Measurements from ENCODE around the gene TMEM143. TPM values are rescaled to one million over a fixed set of nuclear protein-coding genes. Genes with fewer than 3 reads are reported as not detected.
A peak's percentile ranks its signal among the peaks of the same experiment; 100 is the strongest.

TMEM143 gene
- 11.9 TPM for total RNA-seq (ENCODE audit: unreplicated experiment)
- long read RNA-seq, partial matches to known transcripts: 0 of 4 reads
- long read RNA-seq, other reads (novel, unspliced or antisense): 2 of 4 reads

DNA sequence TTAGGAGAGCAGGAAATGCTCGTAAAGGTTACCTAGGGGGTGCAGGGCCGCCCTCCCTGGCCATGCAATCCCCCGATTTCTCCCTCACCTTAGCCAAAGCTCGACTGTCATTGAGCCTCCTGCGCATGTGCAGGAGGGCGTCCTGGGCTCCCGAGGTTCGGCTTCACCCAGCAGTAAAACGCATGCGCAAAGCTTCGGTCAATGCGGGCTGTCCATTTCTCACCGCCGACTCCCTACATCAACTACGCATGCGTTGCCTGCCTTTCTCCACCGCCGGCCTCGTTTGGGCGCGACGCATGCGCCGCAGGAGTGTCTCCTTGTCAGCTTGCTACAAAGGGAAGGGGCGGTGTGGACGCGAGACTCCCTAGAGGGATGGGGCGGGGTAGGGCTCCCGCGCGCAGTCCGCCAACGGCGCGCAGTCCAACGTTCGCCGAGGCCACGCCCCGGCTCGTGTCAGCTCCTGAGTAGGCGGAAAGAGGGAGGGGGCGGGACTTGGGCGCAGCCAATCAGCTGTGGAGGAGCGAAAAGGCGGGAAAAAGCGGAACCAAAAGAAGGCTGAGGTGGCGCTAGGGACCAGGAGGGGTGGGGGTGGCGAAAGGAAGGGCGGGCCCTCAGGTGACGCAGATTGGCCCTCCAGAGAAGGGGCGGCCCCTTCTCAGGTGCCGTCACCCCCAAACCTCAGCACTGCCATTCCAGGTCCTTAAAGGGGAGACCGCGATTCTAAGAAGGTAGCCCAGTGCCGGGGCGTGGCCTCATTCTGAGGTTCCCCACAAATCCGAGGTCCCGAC lies at the start of gene TMEM143, which contains the start of gene SYNGR4:
Gene TMEM143 (minus strand): TSS at position 131 of the 788 bp plus-strand sequence. CDS start 20 bp downstream, at position 111.
Gene SYNGR4 (plus strand): TSS at position 558 of the 788 bp plus-strand sequence. CDS start 1,476 bp downstream, outside the sequence.
- peaks cover 3% of the 10 kb centered on the region for H3K4me1 Mint-ChIP-seq (ENCODE audit: low read depth, unreplicated experiment)
- DNase-seq: peak; percentile 98
- no peak for TF ChIP-seq CTCF (IDR thresholded peaks at IDR 0.05; ENCODE audit: partially characterized antibody, unreplicated experiment)
- peaks cover 4% of the 10 kb centered on the region for H3K27me3 Mint-ChIP-seq (ENCODE audit: unreplicated experiment)
- no peaks in the 10 kb centered on the region for H3K36me3 Mint-ChIP-seq (ENCODE audit: unreplicated experiment)
- H3K27ac Mint-ChIP-seq (ENCODE audit: unreplicated experiment): peak within 1 kb of the TSS; percentile 84
- peaks cover 4% of the 10 kb centered on the region for H3K9me3 Mint-ChIP-seq (ENCODE audit: unreplicated experiment)
- H3K4me3 Mint-ChIP-seq (ENCODE audit: unreplicated experiment): peak within 1 kb of the TSS; percentile 85

- Mint-ChIP-seq H3K27ac (ENCODE audit: unreplicated experiment) (no peak overlapping the region), H3K4me3 (ENCODE audit: unreplicated experiment) (no peak overlapping the region), H3K9me3 (ENCODE audit: unreplicated experiment) (peaks cover 3% of the 10 kb centered on the region), H3K27me3 (ENCODE audit: unreplicated experiment) (peaks cover 3% of the 10 kb centered on the region), H3K36me3 (ENCODE audit: unreplicated experiment) (peaks cover 6% of the 10 kb centered on the region), H3K4me1 (ENCODE audit: low read depth, unreplicated experiment) (peaks cover 18% of the 10 kb centered on the region)
- no peak for DNase-seq
- TF ChIP-seq CTCF (IDR thresholded peaks at IDR 0.05; ENCODE audit: partially characterized antibody, unreplicated experiment): no peak
Measured at GRCh38 chr19:48405850-48406249, 42.1 kb upstream of the TMEM143 start.

DNA sequence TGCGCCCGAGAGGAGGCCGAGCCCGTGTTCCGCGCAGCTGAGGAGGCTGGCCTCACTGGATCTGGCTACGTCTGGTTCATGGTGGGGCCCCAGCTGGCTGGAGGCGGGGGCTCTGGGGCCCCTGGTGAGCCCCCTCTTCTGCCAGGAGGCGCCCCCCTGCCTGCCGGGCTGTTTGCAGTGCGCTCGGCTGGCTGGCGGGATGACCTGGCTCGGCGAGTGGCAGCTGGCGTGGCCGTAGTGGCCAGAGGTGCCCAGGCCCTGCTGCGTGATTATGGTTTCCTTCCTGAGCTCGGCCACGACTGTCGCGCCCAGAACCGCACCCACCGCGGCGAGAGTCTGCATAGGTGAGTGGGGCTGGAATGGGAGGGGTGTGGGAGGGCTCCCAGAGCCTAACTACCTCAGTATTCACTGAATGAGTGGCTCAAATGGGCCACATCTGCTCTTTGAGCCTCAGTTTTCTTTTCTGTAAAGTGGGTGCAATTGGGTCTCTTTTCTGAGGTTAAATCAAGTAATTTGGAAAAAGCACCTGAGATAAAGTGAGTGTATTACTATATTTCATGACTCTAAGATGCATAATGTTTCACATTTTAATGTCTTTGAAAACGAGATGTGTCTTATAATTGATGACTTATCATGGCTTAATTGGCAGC lies 41.4 kb upstream of the TMEM143 start:
- no peak overlapping the region for H3K27ac Mint-ChIP-seq (ENCODE audit: unreplicated experiment)
- H3K4me3 Mint-ChIP-seq (ENCODE audit: unreplicated experiment): no peak overlapping the region
- H3K36me3 Mint-ChIP-seq (ENCODE audit: unreplicated experiment): peaks cover 6% of the 10 kb centered on the region
- no peak for DNase-seq
- TF ChIP-seq CTCF (IDR thresholded peaks at IDR 0.05; ENCODE audit: partially characterized antibody, unreplicated experiment): no peak
- H3K27me3 Mint-ChIP-seq (ENCODE audit: unreplicated experiment): peaks cover 3% of the 10 kb centered on the region
- peaks cover 6% of the 10 kb centered on the region for H3K9me3 Mint-ChIP-seq (ENCODE audit: unreplicated experiment)
- H3K4me1 Mint-ChIP-seq (ENCODE audit: low read depth, unreplicated experiment): peaks cover 18% of the 10 kb centered on the region

GRCh38 chr19:48403606-48404005 lies 39.9 kb upstream of the TMEM143 start:
- Mint-ChIP-seq H3K27me3 (ENCODE audit: unreplicated experiment) (peaks cover 13% of the 10 kb centered on the region), H3K36me3 (ENCODE audit: unreplicated experiment) (peaks cover 6% of the 10 kb centered on the region), H3K4me1 (ENCODE audit: low read depth, unreplicated experiment) (peaks cover 17% of the 10 kb centered on the region), H3K27ac (ENCODE audit: unreplicated experiment) (peak overlapping the region; percentile 45), H3K4me3 (ENCODE audit: unreplicated experiment) (no peak overlapping the region), H3K9me3 (ENCODE audit: unreplicated experiment) (peaks cover 10% of the 10 kb centered on the region)
- peak; percentile 67 for DNase-seq
- TF ChIP-seq CTCF (IDR thresholded peaks at IDR 0.05; ENCODE audit: partially characterized antibody, unreplicated experiment): no peak

All from glutamatergic neuron (in vitro differentiated cells).